ENCODE data around the gene C3orf33. TPM values are rescaled to one million over a fixed set of nuclear protein-coding genes. Genes with fewer than 3 reads are reported as not detected.
A peak's percentile ranks its signal among the peaks of the same experiment; 100 is the strongest.

The C3orf33 gene
- total and polyA plus RNA-seq, 9 of the 15 experiments (the other 6 are each of a cell fraction or from before 2014, with no cell fraction given) = 4.1 to 10.2 (median 6.0) TPM

DNA sequence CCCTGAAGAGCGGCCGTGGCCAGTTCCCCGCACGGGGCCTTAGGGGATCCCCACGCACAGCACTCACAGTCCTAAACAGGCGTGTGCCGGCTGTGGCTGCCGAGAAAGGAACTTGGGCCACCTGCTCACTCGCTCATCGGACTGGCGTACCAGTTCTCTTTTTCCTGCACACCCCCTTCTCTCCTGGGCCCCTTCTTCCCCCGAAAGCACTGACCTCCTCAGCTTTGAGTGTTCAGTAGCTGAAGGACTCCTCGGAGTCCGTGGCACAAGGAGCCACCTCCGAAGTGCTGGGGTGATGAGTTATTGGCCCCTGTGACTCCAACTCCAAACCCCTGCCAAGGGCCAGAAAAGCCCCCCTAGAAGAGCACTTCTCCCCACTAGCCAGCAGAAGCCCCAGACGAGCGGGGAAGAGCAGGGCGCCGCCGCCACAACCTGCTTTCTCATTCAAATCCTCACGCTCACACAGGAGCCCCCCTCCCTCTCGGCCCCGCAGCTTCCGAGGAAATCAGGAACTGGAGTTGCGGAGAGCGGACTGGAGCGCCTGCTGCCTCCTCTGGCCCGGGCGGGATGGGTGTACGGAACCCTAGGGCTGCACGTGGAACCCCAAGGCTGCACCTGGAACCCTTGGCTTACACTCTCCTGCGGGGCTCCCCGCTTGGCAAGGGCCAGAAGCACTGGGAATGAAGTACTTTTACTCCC lies 61.3 kb downstream of the C3orf33 start, which contains the start of gene PLCH1 (continued):
- TF ChIP-seq, protein P1, sequence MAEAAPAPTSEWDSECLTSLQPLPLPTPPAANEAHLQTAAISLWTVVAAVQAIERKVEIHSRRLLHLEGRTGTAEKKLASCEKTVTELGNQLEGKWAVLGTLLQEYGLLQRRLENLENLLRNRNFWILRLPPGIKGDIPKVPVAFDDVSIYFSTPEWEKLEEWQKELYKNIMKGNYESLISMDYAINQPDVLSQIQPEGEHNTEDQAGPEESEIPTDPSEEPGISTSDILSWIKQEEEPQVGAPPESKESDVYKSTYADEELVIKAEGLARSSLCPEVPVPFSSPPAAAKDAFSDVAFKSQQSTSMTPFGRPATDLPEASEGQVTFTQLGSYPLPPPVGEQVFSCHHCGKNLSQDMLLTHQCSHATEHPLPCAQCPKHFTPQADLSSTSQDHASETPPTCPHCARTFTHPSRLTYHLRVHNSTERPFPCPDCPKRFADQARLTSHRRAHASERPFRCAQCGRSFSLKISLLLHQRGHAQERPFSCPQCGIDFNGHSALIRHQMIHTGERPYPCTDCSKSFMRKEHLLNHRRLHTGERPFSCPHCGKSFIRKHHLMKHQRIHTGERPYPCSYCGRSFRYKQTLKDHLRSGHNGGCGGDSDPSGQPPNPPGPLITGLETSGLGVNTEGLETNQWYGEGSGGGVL (CRISPR knock-in tag; IDR thresholded peaks at IDR 0.05) = no peak
- TF ChIP-seq, protein P2, sequence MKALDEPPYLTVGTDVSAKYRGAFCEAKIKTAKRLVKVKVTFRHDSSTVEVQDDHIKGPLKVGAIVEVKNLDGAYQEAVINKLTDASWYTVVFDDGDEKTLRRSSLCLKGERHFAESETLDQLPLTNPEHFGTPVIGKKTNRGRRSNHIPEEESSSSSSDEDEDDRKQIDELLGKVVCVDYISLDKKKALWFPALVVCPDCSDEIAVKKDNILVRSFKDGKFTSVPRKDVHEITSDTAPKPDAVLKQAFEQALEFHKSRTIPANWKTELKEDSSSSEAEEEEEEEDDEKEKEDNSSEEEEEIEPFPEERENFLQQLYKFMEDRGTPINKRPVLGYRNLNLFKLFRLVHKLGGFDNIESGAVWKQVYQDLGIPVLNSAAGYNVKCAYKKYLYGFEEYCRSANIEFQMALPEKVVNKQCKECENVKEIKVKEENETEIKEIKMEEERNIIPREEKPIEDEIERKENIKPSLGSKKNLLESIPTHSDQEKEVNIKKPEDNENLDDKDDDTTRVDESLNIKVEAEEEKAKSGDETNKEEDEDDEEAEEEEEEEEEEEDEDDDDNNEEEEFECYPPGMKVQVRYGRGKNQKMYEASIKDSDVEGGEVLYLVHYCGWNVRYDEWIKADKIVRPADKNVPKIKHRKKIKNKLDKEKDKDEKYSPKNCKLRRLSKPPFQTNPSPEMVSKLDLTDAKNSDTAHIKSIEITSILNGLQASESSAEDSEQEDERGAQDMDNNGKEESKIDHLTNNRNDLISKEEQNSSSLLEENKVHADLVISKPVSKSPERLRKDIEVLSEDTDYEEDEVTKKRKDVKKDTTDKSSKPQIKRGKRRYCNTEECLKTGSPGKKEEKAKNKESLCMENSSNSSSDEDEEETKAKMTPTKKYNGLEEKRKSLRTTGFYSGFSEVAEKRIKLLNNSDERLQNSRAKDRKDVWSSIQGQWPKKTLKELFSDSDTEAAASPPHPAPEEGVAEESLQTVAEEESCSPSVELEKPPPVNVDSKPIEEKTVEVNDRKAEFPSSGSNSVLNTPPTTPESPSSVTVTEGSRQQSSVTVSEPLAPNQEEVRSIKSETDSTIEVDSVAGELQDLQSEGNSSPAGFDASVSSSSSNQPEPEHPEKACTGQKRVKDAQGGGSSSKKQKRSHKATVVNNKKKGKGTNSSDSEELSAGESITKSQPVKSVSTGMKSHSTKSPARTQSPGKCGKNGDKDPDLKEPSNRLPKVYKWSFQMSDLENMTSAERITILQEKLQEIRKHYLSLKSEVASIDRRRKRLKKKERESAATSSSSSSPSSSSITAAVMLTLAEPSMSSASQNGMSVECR (CRISPR knock-in tag; IDR thresholded peaks at IDR 0.05) = no peak
- TF ChIP-seq SREBF2 (CRISPR knock-in tag; IDR thresholded peaks at IDR 0.05) (no peak), ATF3 (IDR thresholded peaks at IDR 0.05) (no peak), ATF3 (CRISPR knock-in tag; conservative IDR thresholded peaks at IDR 0.05) (no peak), SPI1 (IDR thresholded peaks at IDR 0.05; ENCODE audit: borderline replicate concordance, low read depth, low read length) (peak; percentile 76), PYGO2 (tag; IDR thresholded peaks at IDR 0.05) (no peak), HSF4 (CRISPR knock-in tag; IDR thresholded peaks at IDR 0.05; ENCODE audit: borderline replicate concordance) (no peak), ZNF316 (IDR thresholded peaks at IDR 0.05) (no peak), ZC3H8 (IDR thresholded peaks at IDR 0.05) (no peak), CGGBP1 (CRISPR knock-in tag; IDR thresholded peaks at IDR 0.05) (no peak), PCBP2 (IDR thresholded peaks at IDR 0.05; ENCODE audit: low read depth, low read length, poor library complexity, severe bottlenecking) (no peak), HNRNPUL1 (IDR thresholded peaks at IDR 0.05; ENCODE audit: low read length) (no peak), ATF1 (CRISPR knock-in tag; IDR thresholded peaks at IDR 0.05) (no peak), ATF1 (tag; IDR thresholded peaks at IDR 0.05) (no peak), ZSCAN32 (CRISPR knock-in tag; IDR thresholded peaks at IDR 0.05) (no peak)
- TF ChIP-seq, protein P3, sequence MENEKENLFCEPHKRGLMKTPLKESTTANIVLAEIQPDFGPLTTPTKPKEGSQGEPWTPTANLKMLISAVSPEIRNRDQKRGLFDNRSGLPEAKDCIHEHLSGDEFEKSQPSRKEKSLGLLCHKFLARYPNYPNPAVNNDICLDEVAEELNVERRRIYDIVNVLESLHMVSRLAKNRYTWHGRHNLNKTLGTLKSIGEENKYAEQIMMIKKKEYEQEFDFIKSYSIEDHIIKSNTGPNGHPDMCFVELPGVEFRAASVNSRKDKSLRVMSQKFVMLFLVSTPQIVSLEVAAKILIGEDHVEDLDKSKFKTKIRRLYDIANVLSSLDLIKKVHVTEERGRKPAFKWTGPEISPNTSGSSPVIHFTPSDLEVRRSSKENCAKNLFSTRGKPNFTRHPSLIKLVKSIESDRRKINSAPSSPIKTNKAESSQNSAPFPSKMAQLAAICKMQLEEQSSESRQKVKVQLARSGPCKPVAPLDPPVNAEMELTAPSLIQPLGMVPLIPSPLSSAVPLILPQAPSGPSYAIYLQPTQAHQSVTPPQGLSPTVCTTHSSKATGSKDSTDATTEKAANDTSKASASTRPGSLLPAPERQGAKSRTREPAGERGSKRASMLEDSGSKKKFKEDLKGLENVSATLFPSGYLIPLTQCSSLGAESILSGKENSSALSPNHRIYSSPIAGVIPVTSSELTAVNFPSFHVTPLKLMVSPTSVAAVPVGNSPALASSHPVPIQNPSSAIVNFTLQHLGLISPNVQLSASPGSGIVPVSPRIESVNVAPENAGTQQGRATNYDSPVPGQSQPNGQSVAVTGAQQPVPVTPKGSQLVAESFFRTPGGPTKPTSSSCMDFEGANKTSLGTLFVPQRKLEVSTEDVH (IDR thresholded peaks at IDR 0.05; ENCODE audit: low read depth, partially characterized antibody) = no peak
